Mesothelial cell of epicardium (in vitro differentiated cells): ENCODE results near the gene TRAF3. TPM values are rescaled to one million over a fixed set of nuclear protein-coding genes. Genes with fewer than 3 reads are reported as not detected.

Experiments used
- DNase-seq, 2 experiments: peaks; one replicate each; pipeline ENCODE4 v3.0.0; 2021; ENCODE audit warnings: low spot score in 2 of 2; ENCODE audit not compliant: unreplicated experiment in 2 of 2
- H3K27ac Mint-ChIP-seq: 2 replicates; pipeline ENCODE4 v1.8.0; 2021; ENCODE audit warnings: mixed read lengths
- H3K27me3 Mint-ChIP-seq: 2 replicates; pipeline ENCODE4 v1.8.0; 2021; ENCODE audit warnings: low read depth, mixed read lengths
- H3K36me3 Mint-ChIP-seq: 2 replicates; pipeline ENCODE4 v1.8.0; 2021; ENCODE audit warnings: mixed read lengths
- H3K4me1 Mint-ChIP-seq: 2 replicates; pipeline ENCODE4 v1.8.0; 2021; ENCODE audit warnings: mixed read lengths
- H3K4me3 Mint-ChIP-seq: 2 replicates; pipeline ENCODE4 v1.8.0; 2021; ENCODE audit warnings: mild to moderate bottlenecking, moderate library complexity, mixed read lengths
- H3K9me3 Mint-ChIP-seq: 2 replicates; pipeline ENCODE4 v1.8.0; 2021; ENCODE audit warnings: mixed read lengths
- CTCF ChIP-seq: fragments of 200-600 bp; sonication (generic); IDR thresholded peaks from one replicate; pipeline ENCODE4 v1.5.0; 2021; ENCODE audit warnings: antibody characterized with exemption; ENCODE audit not compliant: unreplicated experiment
- total RNA-seq: library from RNA; stranded (reverse); gene quantifications from 3 replicates; pipeline ENCODE4 v1.2.1, GENCODE V29; 2021

TRAF3 gene
- total RNA-seq, 1 donor from 2014 or later, result 26.4 TPM

DNA sequence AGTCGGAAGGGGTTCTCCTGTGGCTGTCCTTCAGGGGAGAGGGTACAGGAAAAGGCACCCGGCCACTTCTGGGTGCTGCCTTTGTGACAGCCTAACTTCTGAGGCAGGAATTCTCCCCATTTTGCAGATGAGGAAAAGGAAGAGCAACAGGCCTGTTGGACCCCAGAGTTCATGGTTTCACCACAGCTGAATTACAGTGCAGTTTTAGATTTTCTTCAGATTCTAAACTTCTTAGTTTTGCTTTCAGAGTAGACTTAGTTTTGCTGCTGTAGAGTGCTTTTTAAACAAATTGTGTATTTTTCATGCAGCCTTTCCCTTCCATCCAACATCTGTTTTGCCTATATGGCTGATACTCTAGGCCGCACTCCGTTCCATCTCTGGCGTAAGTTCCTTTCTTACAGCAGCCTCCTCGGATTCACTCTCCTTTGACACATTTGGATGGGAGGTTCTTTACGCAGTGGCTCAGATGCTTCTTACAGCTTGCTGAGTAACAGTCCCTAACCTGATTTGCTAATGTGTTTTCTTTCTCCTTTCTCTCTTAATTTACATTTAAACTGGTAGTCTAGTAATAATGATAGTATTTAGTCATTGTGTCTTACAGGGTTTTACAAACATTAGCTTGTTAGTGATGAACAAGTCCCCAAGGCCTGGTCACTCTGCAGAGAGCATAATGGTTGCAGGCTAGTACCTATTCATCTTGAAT, 7.8 kb downstream of the TRAF3 start:
- Mint-ChIP-seq H3K36me3 (no peaks in the 10 kb centered on the region), H3K9me3 (no peaks in the 10 kb centered on the region), H3K27me3 (no peaks in the 10 kb centered on the region), H3K4me1 (peaks cover under 1% of the 10 kb centered on the region), H3K27ac (no peak overlapping the region), H3K4me3 (no peak overlapping the region)
- no peak for TF ChIP-seq CTCF
- no peak for DNase-seq

DNA sequence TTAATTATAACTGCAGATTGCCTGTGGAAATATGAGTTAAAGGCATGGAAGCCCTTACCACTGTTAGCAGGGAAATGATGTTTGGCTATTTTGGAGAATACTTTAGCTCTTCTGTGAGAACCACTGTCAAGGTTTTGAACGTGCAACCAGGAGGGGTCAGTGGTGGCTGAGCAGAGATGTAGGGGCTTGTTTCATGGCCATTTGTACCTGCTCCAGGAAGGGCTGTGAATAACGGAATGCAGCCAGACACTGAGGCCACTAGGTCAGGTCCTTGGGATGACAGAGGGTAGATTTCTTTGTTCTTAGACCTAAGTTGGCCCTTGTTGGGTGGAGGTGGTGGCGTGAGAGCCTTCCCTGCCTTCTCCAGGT, 8.3 kb downstream of the TRAF3 start:
- Mint-ChIP-seq H3K4me1 (no peaks in the 10 kb centered on the region), H3K36me3 (peaks cover 4% of the 10 kb centered on the region), H3K9me3 (peaks cover 5% of the 10 kb centered on the region), H3K27ac (no peak overlapping the region), H3K27me3 (no peaks in the 10 kb centered on the region), H3K4me3 (no peak overlapping the region)
- no peak for DNase-seq
- TF ChIP-seq CTCF, result no peak

DNA sequence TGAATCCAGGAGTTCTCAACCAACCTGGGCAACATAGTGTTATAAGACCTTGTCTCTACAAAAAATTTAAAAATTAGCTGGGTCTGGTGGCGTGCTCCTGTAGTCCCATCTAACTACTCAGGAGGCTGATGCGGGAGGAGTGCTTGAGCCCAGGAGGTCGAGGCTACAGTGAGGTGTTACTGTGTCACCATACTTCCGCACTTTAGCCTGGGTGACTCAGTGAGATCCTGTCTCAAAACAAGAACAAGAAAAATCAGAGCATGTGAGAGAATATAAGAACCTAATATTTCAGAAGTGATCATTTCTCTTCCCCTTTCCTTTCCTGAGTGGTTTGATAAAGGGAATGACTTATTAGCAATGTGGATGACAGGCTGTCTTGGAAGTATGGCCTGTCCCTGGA, 9.5 kb downstream of the TRAF3 start:
- no peak overlapping the region for H3K27ac Mint-ChIP-seq
- no peak for TF ChIP-seq CTCF
- no peak overlapping the region for H3K4me3 Mint-ChIP-seq
- H3K4me1 Mint-ChIP-seq, result no peaks in the 10 kb centered on the region
- H3K36me3 Mint-ChIP-seq, result peaks cover 11% of the 10 kb centered on the region
- H3K27me3 Mint-ChIP-seq, result no peaks in the 10 kb centered on the region
- DNase-seq, result no peak
- H3K9me3 Mint-ChIP-seq, result peaks cover 13% of the 10 kb centered on the region

DNA sequence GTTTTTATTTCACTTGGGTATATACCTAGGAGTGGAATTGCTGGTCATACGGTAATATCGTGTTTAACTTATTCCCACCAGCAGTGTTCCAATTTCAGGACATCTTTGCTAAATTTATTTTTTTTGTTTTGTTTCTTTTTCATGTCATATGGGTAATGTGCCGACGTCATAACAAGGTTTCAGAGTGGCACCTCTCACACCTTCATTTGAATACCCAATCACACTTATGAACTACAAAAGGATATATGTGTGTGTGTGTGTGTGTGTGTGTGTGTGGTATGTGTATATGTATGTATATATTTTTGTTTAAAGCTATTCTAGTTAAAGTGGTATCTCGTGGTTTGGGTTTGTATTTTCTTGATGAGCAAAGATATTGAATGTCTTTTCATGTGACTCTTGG, 12.1 kb downstream of the TRAF3 start:
- Mint-ChIP-seq H3K27ac (no peak overlapping the region), H3K27me3 (no peaks in the 10 kb centered on the region), H3K4me3 (no peak overlapping the region)

DNA sequence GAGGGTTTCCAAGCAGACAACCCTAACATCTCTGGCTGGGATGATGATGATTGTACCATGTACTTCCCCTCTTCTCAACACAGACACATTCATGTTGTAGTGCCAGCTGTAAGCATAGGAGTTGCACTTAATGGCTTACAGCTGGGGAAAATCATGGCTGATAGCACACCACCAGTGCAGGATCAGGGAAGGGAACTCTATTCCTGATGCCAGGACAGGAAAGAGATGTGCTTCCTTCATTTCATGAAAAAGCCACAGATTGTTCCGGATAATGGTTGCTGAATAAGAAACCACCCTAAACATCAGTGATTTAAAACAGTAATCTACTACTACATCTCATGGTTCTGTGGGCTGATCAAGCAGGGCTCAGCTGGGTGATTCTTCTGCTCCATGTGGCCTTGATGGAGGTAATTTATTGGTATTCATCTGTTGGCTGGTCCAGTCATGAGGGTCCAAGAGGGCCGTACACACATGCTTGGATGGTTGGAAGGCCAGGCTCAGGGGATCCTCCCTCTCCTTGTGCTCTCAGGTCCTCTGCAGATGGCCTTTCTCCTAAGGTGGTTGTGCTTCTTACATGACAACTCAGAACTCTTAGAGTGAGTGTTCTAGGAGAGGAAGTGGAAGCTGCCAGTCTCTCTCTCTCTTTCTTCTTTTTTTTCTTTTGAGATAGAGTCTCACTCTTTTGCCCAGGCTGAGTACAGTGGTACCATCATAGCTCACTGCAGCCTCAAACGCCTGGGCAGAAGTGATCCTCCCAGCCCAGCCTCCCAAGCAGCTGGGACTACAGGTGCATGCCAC, 16.5 kb downstream of the TRAF3 start:
- TF ChIP-seq CTCF, result no peak
- DNase-seq, result no peak
- no peaks in the 10 kb centered on the region for H3K27me3 Mint-ChIP-seq
- no peak overlapping the region for H3K27ac Mint-ChIP-seq
- H3K9me3 Mint-ChIP-seq, result peaks cover 13% of the 10 kb centered on the region
- H3K4me3 Mint-ChIP-seq, result no peak overlapping the region
- H3K36me3 Mint-ChIP-seq, result peaks cover 16% of the 10 kb centered on the region
- H3K4me1 Mint-ChIP-seq, result peaks cover 8% of the 10 kb centered on the region

More for the DNA sequence above, 12.1 kb downstream of the TRAF3 start:
- TF ChIP-seq CTCF, result no peak
- Mint-ChIP-seq H3K36me3 (peaks cover 16% of the 10 kb centered on the region), H3K9me3 (peaks cover 13% of the 10 kb centered on the region), H3K4me1 (no peaks in the 10 kb centered on the region)
- DNase-seq, result no peak
